K562 (cell line): Measurements from ENCODE around the gene RUVBL2. TPM values are rescaled to one million over a fixed set of nuclear protein-coding genes. Genes with fewer than 3 reads are reported as not detected.

ENCODE experiments used
- ARID2 ChIP-seq: fragments of 450-650 bp; IDR thresholded peaks from 2 replicates; pipeline ENCODE4 v1.6.1; 2017; ENCODE audit warnings: antibody characterized with exemption, mild to moderate bottlenecking
- BRD4 ChIP-seq: fragments of 200-600 bp; sonication (generic); IDR thresholded peaks from 2 replicates; pipeline ENCODE4 v1.6.1; 2017; ENCODE audit warnings: inconsistent platforms
- CAMTA2 ChIP-seq: fragments of 250-450 bp; sonication (Bioruptor Pico); conservative IDR thresholded peaks from 2 replicates; pipeline ENCODE4 v1.5.1; 2022
- CEBPG ChIP-seq, 3 experiments: fragments of 200-800 bp in 1 of 3; sonication (Bioruptor generic) in 1 of 3; sonication (generic) in 1 of 3; formaldehyde crosslinking in 1 of 3; IDR thresholded peaks in 2 of 3; conservative IDR thresholded peaks in 1 of 3; 2 replicates each; pipeline versions ENCODE4 v1.6.1 to v1.8.0; 2016 to 2022; ENCODE audit warnings: missing compliant biosample characterization in 2 of 3, missing genetic modification characterization in 2 of 3, mild to moderate bottlenecking in 1 of 3, missing genetic modification reagents in 1 of 3
- CEBPZ ChIP-seq: fragments of 150-350 bp; IDR thresholded peaks from 2 replicates; pipeline ENCODE4 v1.6.1; 2014; ENCODE audit warnings: low read depth, mild to moderate bottlenecking, low read length, borderline replicate concordance
- CLOCK ChIP-seq: fragments of 250-450 bp; sonication (Bioruptor Pico); IDR thresholded peaks from 2 replicates; pipeline ENCODE4 v1.4.0; 2020; ENCODE audit warnings: mild to moderate bottlenecking, moderate library complexity, borderline replicate concordance
- DLX4 ChIP-seq: fragments of 250-450 bp; sonication (Bioruptor Pico); IDR thresholded peaks from 2 replicates; pipeline ENCODE4 v1.6.1; 2021; ENCODE audit warnings: mild to moderate bottlenecking
- SAFB ChIP-seq: fragments of 200-400 bp; formaldehyde crosslinking; IDR thresholded peaks from 2 replicates; pipeline ENCODE4 v1.6.1; 2017; ENCODE audit warnings: low read depth, low read length, borderline replicate concordance
- SFPQ ChIP-seq: fragments of 200-400 bp; formaldehyde crosslinking; IDR thresholded peaks from 2 replicates; pipeline ENCODE4 v1.6.1; 2017; ENCODE audit warnings: mild to moderate bottlenecking, low read depth, low read length, moderate library complexity
- SNAPC5 ChIP-seq: fragments of 250-450 bp; sonication (Bioruptor Pico); IDR thresholded peaks from 2 replicates; pipeline ENCODE4 v1.8.0; 2021; ENCODE audit warnings: moderate library complexity, mild to moderate bottlenecking, inconsistent platforms
- STAT5B ChIP-seq: fragments of 250-450 bp; sonication (Bioruptor Pico); IDR thresholded peaks from 2 replicates; pipeline ENCODE4 v1.8.0; 2021; ENCODE audit warnings: mild to moderate bottlenecking, inconsistent platforms
- XRCC3 ChIP-seq: fragments of 450-650 bp; IDR thresholded peaks from 2 replicates; pipeline ENCODE4 v1.6.1; 2017; ENCODE audit warnings: mild to moderate bottlenecking, moderate library complexity
- ZBTB17 ChIP-seq: fragments of 450-650 bp; formaldehyde crosslinking; IDR thresholded peaks from 2 replicates; pipeline ENCODE4 v1.4.0; 2020; ENCODE audit warnings: mild to moderate bottlenecking
- ZEB2 ChIP-seq: fragments of 450-650 bp; IDR thresholded peaks from 2 replicates; pipeline ENCODE4 v1.6.1; 2016
- ZNF347 ChIP-seq: fragments of 450-650 bp; formaldehyde crosslinking; IDR thresholded peaks from 2 replicates; pipeline ENCODE4 v1.4.0; 2020; ENCODE audit warnings: low read depth, mild to moderate bottlenecking, moderate library complexity
- ZNF655 ChIP-seq: fragments of 250-450 bp; sonication (Bioruptor Pico); IDR thresholded peaks from 2 replicates; pipeline ENCODE4 v1.5.0; 2021
- ZZZ3 ChIP-seq: fragments of 450-650 bp; IDR thresholded peaks from 2 replicates; pipeline ENCODE4 v1.6.1; 2016; ENCODE audit warnings: antibody characterized with exemption, mild to moderate bottlenecking, moderate library complexity
- polyA plus RNA-seq, 8 experiments: library from polyadenylated mRNA; depleted of rRNA in 4 of 8; stranded (reverse) in 5 of 8; unstranded in 3 of 8; fragments of >200 nt; fragmentation: Nextera tagmentation in 2 of 8; fragmentation: Illumina TruSeq in 1 of 8; extraction: Ambion mirVana in 2 of 8; extraction: Trizol in 1 of 8; gene quantifications; 2 replicates each; pipeline versions ENCODE4 v1.2.1 to v1.2.3, GENCODE V29; 2011 to 2014; ENCODE audit warnings: inconsistent platforms in 1 of 8, missing spikeins in 1 of 8
- total RNA-seq, 7 experiments: library from RNA; depleted of rRNA in 6 of 7; stranded (reverse); fragments of >200 nt in 6 of 7; fragmentation: Illumina TruSeq in 2 of 7; extraction: Trizol in 2 of 7; gene quantifications; 2 replicates each; pipeline versions ENCODE4 v1.2.1 to v1.2.3, GENCODE V29; 2011 to 2021; ENCODE audit warnings: low replicate concordance in 1 of 7

Gene RUVBL2
- total and polyA plus RNA-seq, 9 of the 15 experiments (the other 6 are each of a cell fraction or from before 2014, with no cell fraction given) = 71.4 to 453 (median 237) TPM

DNA sequence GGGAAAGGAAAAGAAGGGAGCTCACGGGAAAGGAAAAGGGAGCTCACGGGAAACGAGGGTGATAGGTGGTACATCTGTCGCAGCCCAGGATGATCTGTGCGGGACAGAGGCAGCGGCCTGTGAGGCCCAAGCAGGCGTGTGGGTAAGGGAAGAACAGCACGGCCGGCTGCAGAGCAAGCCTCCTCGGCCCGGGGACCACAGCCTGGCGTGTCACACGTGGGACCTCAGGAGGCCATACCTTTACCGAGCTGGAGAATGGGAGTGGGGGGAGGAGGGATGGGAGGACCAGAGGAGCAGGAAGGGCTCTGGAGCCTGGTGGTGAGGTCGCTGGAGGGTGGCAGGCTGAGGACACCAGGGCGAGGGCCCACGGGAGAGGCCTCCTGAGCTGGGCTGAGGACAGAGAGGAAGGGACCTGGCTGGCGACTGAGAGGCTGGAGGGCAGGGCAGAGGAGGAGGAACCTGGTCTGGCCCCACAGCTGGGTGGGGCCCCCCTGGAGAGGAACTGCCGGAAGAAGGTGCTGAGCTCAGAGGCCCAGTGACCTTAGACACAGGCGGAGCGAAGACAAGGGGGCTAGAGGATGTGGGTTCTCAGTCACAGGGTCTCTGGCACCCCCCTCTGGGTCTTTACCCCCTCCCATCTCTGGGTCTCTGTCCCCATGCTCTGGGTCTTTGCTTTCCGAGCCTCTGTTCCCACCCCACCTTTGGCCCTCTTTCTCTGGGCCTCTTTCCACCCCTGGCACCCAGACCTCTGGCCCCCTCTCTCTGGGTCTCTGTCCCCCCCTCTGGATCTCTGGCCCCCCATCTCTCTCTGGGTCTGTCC is 31.4 kb upstream of the RUVBL2 start (continued):
- TF ChIP-seq STAT5B = no peak
- TF ChIP-seq ARID2 = no peak
- no peak for TF ChIP-seq ZZZ3
- TF ChIP-seq CAMTA2 (CRISPR knock-in tag) = no peak
- TF ChIP-seq CEBPZ = no peak
- TF ChIP-seq ZBTB17 (CRISPR knock-in tag) = 0 out of 2 replicates have a peak, but pooled peaks have one; percentile 69
- TF ChIP-seq CLOCK (CRISPR knock-in tag) = no peak
- TF ChIP-seq ZNF347 = no peak
- no peak for TF ChIP-seq ZNF655
- TF ChIP-seq BRD4 = no peak
- TF ChIP-seq CEBPG (CRISPR knock-in tag; IDR thresholded peaks at IDR 0.05) = no peak
- no peak for TF ChIP-seq CEBPG (tag; conservative IDR thresholded peaks at IDR 0.05 in 1 of 2, IDR thresholded peaks at IDR 0.05 in 1 of 2)
- peak; percentile 59 for TF ChIP-seq ZEB2
- no peak for TF ChIP-seq DLX4 (CRISPR knock-in tag)
- no peak for TF ChIP-seq SAFB
- TF ChIP-seq SNAPC5 (CRISPR knock-in tag) = no peak
- no peak for TF ChIP-seq XRCC3
- no peak for TF ChIP-seq SFPQ
